RWPE2 (cell line): Measurements from ENCODE around the gene AKAP6.
A peak's percentile ranks its signal among the peaks of the same experiment; 100 is the strongest.

Source experiments
- ATAC-seq: fragments of 200-7000 bp; cut with Tn5 transposase; 3 replicates; pipeline ENCODE4 v1.9.1; 2021; ENCODE audit warnings: low read depth
- DNase-seq: peaks from one replicate; pipeline ENCODE4 v3.0.0-alpha.2; 2020; ENCODE audit warnings: low spot score
- H3K27ac ChIP-seq: fragments of 450-650 bp; 2 replicates; pipeline ENCODE4 v1.5.1; 2017; ENCODE audit warnings: mild to moderate bottlenecking; ENCODE audit not compliant: poor library complexity, severe bottlenecking
- H3K27me3 ChIP-seq: fragments of 250-450 bp; sonication (Bioruptor Pico); 2 replicates; pipeline ENCODE4 v1.5.1; 2021; ENCODE audit warnings: mild to moderate bottlenecking, moderate library complexity; ENCODE audit not compliant: insufficient read depth, poor library complexity, severe bottlenecking
- H3K36me3 ChIP-seq: fragments of 250-450 bp; sonication (Bioruptor Pico); 2 replicates; pipeline ENCODE4 v1.5.1; 2020; ENCODE audit warnings: low read depth, mild to moderate bottlenecking, moderate library complexity
- H3K4me1 ChIP-seq: fragments of 250-450 bp; sonication (Bioruptor Pico); 2 replicates; pipeline ENCODE4 v1.5.1; 2021; ENCODE audit warnings: mild to moderate bottlenecking, moderate library complexity; ENCODE audit not compliant: insufficient read depth, poor library complexity, severe bottlenecking
- H3K4me3 ChIP-seq: fragments of 250-450 bp; sonication (Bioruptor Pico); 2 replicates; pipeline ENCODE4 v1.5.1; 2021; ENCODE audit warnings: mild to moderate bottlenecking, moderate library complexity; ENCODE audit not compliant: severe bottlenecking
- H3K9me3 ChIP-seq: fragments of 250-450 bp; sonication (Bioruptor Pico); 2 replicates; pipeline ENCODE4 v1.5.1; 2021; ENCODE audit warnings: mild to moderate bottlenecking, moderate library complexity; ENCODE audit not compliant: severe bottlenecking
- CTCF ChIP-seq: fragments of 450-650 bp; IDR thresholded peaks from one replicate; pipeline ENCODE4 v1.5.1; 2017; ENCODE audit warnings: mild to moderate bottlenecking, moderate library complexity; ENCODE audit not compliant: poor library complexity, severe bottlenecking

Gene AKAP6

GRCh38 chr14:32469388-32470160 lies 140.5 kb downstream of the AKAP6 start:
- H3K9me3 ChIP-seq, result no peaks in the 10 kb centered on the region
- TF ChIP-seq CTCF, result peak; percentile 92
- no peaks in the 10 kb centered on the region for H3K27me3 ChIP-seq
- peak overlapping the region; percentile 100 for H3K27ac ChIP-seq
- H3K36me3 ChIP-seq, result no peaks in the 10 kb centered on the region
- DNase-seq (no peak), ATAC-seq (peak; percentile 24; the same call in 1 of the 3 replicates)
- no peak overlapping the region for H3K4me3 ChIP-seq
- peaks cover 69% of the 10 kb centered on the region for H3K4me1 ChIP-seq

GRCh38 chr14:32470161-32470715 lies 141.1 kb downstream of the AKAP6 start:
- H3K9me3 ChIP-seq, result no peaks in the 10 kb centered on the region
- H3K4me3 ChIP-seq, result no peak overlapping the region
- no peaks in the 10 kb centered on the region for H3K36me3 ChIP-seq
- no peaks in the 10 kb centered on the region for H3K27me3 ChIP-seq
- H3K4me1 ChIP-seq, result peaks cover 75% of the 10 kb centered on the region
- no peak for TF ChIP-seq CTCF
- no peak for DNase-seq
- H3K27ac ChIP-seq, result peak overlapping the region; percentile 100
- no peak for ATAC-seq

GRCh38 chr14:32471181-32471580 lies 142.1 kb downstream of the AKAP6 start:
- no peak for TF ChIP-seq CTCF
- Histone ChIP-seq H3K36me3 (no peaks in the 10 kb centered on the region), H3K27me3 (no peaks in the 10 kb centered on the region), H3K9me3 (no peaks in the 10 kb centered on the region), H3K4me1 (peaks cover 75% of the 10 kb centered on the region), H3K4me3 (no peak overlapping the region), H3K27ac (peak overlapping the region; percentile 100)
- DNase-seq, result no peak
- no peak for ATAC-seq

GRCh38 chr14:32472076-32472475 lies 143.0 kb downstream of the AKAP6 start:
- no peak for TF ChIP-seq CTCF
- H3K4me1 ChIP-seq, result peaks cover 75% of the 10 kb centered on the region
- H3K4me3 ChIP-seq, result no peak overlapping the region
- DNase-seq (no peak), ATAC-seq (no peak)
- H3K36me3 ChIP-seq, result no peaks in the 10 kb centered on the region
- H3K9me3 ChIP-seq, result no peaks in the 10 kb centered on the region
- peak overlapping the region; percentile 100 for H3K27ac ChIP-seq
- H3K27me3 ChIP-seq, result no peaks in the 10 kb centered on the region
